ENCODE results near the gene GADD45A. TPM values are rescaled to one million over a fixed set of nuclear protein-coding genes. Genes with fewer than 3 reads are reported as not detected.

GADD45A gene
- total RNA-seq, 1 experiment from 2014 or later = 34.5 TPM

DNA sequence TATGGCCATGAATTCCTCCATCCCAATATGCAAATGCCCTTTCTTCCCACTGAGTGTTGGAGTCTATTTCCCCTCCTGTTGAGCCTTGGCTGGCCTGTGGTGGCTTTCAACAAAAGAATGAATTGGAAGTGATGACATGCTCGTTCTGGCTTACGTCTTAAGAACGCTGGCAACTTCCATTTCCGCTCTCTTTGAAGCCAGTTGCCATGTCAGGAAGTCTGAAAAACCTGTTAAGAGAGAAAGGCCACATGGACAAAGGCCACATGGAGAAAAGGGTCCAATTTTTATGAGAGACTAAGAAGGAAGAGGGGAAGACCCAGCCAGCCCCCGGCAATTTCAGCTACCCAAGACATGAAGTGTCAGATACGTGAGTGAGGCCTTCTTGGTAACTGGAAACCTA, 45.6 kb upstream of the GADD45A start:
- ChIA-PET CTCF (interaction anchor here (0.8 to 1.0 kb wide), 2 partner anchors 120 to 121 kb away, joined by 3 read pairs; no protein-coding TSS in a partner anchor), POLR2A (no interaction called here)

DNA sequence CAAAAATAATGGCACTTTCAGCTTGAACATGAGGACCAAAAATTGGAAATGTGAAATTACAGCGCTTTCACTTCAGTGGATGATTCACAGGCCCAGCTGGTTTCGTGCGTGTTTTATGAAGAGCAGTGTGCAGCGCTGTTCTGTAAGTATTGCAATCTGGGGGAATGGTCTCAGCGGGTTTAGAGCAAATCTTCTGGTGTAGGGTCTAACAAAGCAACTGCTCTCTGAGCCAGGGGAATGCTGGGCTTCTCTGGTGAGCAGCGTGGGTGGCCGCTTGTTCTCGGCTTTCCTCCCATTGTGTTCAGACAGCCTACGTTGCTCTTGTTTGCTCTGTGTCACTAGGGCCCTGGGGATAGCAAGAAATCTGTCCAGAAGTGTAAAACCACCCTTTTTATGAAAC, 42.4 kb upstream of the GADD45A start:
- Mint-ChIP-seq H3K27me3 (ENCODE audit: low read depth) (no peaks in the 10 kb centered on the region), H3K9me3 (no peaks in the 10 kb centered on the region), H3K36me3 (no peaks in the 10 kb centered on the region), H3K4me1 (peaks cover 3% of the 10 kb centered on the region), H3K27ac (no peak overlapping the region), H3K4me3 (no peak overlapping the region)
- ATAC-seq = peak; percentile 67
- no peak for DNase-seq (ENCODE audit: low spot score)
- CTCF ChIA-PET = interaction anchor here (1.1 kb wide), 1 partner anchor 124 kb away, joined by 4 read pairs; no protein-coding TSS in a partner anchor
- TF ChIP-seq, protein P1, sequence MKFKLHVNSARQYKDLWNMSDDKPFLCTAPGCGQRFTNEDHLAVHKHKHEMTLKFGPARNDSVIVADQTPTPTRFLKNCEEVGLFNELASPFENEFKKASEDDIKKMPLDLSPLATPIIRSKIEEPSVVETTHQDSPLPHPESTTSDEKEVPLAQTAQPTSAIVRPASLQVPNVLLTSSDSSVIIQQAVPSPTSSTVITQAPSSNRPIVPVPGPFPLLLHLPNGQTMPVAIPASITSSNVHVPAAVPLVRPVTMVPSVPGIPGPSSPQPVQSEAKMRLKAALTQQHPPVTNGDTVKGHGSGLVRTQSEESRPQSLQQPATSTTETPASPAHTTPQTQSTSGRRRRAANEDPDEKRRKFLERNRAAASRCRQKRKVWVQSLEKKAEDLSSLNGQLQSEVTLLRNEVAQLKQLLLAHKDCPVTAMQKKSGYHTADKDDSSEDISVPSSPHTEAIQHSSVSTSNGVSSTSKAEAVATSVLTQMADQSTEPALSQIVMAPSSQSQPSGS (CRISPR knock-in tag; IDR thresholded peaks at IDR 0.05; ENCODE audit: borderline replicate concordance, low read depth) = no peak
- TF ChIP-seq ESRRA (CRISPR knock-in tag; IDR thresholded peaks at IDR 0.05; ENCODE audit: borderline replicate concordance) (no peak), ZNF232 (CRISPR knock-in tag; IDR thresholded peaks at IDR 0.05) (no peak), PRRX2 (CRISPR knock-in tag; IDR thresholded peaks at IDR 0.05) (no peak)
- POLR2A ChIA-PET = no interaction called here

More for the DNA sequence above, 45.6 kb upstream of the GADD45A start:
- no peak overlapping the region for H3K27ac Mint-ChIP-seq
- H3K4me3 Mint-ChIP-seq = no peak overlapping the region
- H3K4me1 Mint-ChIP-seq = peaks cover 7% of the 10 kb centered on the region
- no peak for ATAC-seq
- H3K27me3 Mint-ChIP-seq (ENCODE audit: low read depth) = no peaks in the 10 kb centered on the region
- DNase-seq (ENCODE audit: low spot score) = no peak
- H3K9me3 Mint-ChIP-seq = no peaks in the 10 kb centered on the region
- no peaks in the 10 kb centered on the region for H3K36me3 Mint-ChIP-seq
- TF ChIP-seq MAX (CRISPR knock-in tag; IDR thresholded peaks at IDR 0.05) (no peak), SP1 (CRISPR knock-in tag; conservative IDR thresholded peaks at IDR 0.05) (no peak), NFE2L1 (CRISPR knock-in tag; IDR thresholded peaks at IDR 0.05) (no peak), IRF1 (CRISPR knock-in tag; IDR thresholded peaks at IDR 0.05) (no peak), TCF7 (CRISPR knock-in tag; IDR thresholded peaks at IDR 0.05; ENCODE audit: low read depth) (no peak), EMX1 (CRISPR knock-in tag; IDR thresholded peaks at IDR 0.05) (no peak), ZNF121 (CRISPR knock-in tag; IDR thresholded peaks at IDR 0.05) (no peak)
- TF ChIP-seq, protein P2, sequence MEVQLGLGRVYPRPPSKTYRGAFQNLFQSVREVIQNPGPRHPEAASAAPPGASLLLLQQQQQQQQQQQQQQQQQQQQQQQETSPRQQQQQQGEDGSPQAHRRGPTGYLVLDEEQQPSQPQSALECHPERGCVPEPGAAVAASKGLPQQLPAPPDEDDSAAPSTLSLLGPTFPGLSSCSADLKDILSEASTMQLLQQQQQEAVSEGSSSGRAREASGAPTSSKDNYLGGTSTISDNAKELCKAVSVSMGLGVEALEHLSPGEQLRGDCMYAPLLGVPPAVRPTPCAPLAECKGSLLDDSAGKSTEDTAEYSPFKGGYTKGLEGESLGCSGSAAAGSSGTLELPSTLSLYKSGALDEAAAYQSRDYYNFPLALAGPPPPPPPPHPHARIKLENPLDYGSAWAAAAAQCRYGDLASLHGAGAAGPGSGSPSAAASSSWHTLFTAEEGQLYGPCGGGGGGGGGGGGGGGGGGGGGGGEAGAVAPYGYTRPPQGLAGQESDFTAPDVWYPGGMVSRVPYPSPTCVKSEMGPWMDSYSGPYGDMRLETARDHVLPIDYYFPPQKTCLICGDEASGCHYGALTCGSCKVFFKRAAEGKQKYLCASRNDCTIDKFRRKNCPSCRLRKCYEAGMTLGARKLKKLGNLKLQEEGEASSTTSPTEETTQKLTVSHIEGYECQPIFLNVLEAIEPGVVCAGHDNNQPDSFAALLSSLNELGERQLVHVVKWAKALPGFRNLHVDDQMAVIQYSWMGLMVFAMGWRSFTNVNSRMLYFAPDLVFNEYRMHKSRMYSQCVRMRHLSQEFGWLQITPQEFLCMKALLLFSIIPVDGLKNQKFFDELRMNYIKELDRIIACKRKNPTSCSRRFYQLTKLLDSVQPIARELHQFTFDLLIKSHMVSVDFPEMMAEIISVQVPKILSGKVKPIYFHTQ (CRISPR knock-in tag; IDR thresholded peaks at IDR 0.05) = no peak
- TF ChIP-seq, protein P3, sequence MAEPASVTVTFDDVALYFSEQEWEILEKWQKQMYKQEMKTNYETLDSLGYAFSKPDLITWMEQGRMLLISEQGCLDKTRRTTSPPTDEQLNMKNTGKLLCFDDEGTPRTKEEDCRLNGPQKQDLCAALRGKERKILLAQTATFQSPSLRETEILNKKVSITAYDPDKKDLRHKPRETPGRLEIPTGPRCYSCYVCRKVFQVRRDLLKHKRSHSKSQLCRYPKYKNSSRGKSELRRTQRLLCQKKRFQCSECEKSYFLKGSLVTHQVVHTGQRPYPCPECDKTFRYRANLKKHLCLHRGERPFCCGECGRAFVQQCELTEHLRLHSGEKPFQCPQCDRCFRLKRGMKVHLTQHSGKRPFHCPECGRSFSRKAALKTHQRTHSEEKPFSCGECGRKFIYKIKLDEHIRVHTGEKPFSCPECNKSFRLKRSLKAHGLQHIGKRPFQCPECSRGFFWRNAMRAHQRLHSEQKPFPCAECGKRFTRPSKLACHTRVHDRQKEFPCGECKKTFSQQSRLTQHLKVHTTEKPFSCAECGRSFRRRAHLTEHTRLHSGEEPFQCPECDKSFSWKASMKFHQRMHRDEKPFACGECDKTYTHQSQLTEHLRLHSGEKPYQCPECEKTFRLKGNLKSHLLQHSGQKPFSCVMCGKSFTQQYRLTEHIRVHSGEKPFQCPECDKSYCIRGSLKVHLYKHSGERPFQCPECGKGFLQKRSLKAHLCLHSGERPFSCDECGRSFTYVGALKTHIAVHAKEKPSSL (CRISPR knock-in tag; conservative IDR thresholded peaks at IDR 0.05) = no peak

DNA sequence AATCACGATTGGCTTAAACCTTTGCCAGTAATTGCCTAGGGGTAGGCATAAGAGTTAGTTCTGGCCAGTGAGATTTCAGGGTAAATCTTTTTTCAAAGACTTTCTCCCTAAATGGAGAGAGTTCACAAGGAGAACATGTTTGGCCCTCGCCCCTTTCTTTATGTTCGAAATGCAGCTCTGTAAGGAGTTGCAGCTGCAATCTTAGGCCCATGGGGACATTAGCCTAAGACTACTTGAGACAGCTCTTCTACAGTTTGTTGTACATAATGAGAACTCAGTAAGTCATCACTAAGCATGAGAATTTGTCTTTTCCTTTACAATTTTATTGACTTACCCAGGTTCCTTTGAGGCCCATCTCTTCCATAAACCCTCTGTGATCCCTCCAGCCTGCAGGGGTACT, 40.4 kb upstream of the GADD45A start:
- ChIA-PET POLR2A (no interaction called here), CTCF (no interaction called here)
- no peaks in the 10 kb centered on the region for H3K27me3 Mint-ChIP-seq (ENCODE audit: low read depth)
- no peak for ATAC-seq
- no peaks in the 10 kb centered on the region for H3K36me3 Mint-ChIP-seq
- no peaks in the 10 kb centered on the region for H3K4me1 Mint-ChIP-seq
- no peak overlapping the region for H3K27ac Mint-ChIP-seq
- H3K4me3 Mint-ChIP-seq = no peak overlapping the region
- H3K9me3 Mint-ChIP-seq = no peaks in the 10 kb centered on the region
- no peak for DNase-seq (ENCODE audit: low spot score)
- TF ChIP-seq TEAD4 (CRISPR knock-in tag; IDR thresholded peaks at IDR 0.05) (no peak), GABPB1 (CRISPR knock-in tag; IDR thresholded peaks at IDR 0.05) (no peak), SMAD4 (CRISPR knock-in tag; IDR thresholded peaks at IDR 0.05) (no peak), TEAD1 (CRISPR knock-in tag; IDR thresholded peaks at IDR 0.05) (no peak), SP1 (CRISPR knock-in tag; conservative IDR thresholded peaks at IDR 0.05) (no peak), SOX15 (CRISPR knock-in tag; IDR thresholded peaks at IDR 0.05) (no peak), ZNF121 (CRISPR knock-in tag; IDR thresholded peaks at IDR 0.05) (no peak), ZBTB21 (CRISPR knock-in tag; IDR thresholded peaks at IDR 0.05; ENCODE audit: borderline replicate concordance) (no peak), MAX (CRISPR knock-in tag; IDR thresholded peaks at IDR 0.05) (no peak), CTCF (IDR thresholded peaks at IDR 0.05) (no peak), FOXP1 (CRISPR knock-in tag; IDR thresholded peaks at IDR 0.05; ENCODE audit: borderline replicate concordance) (no peak)
- TF ChIP-seq, protein P4, sequence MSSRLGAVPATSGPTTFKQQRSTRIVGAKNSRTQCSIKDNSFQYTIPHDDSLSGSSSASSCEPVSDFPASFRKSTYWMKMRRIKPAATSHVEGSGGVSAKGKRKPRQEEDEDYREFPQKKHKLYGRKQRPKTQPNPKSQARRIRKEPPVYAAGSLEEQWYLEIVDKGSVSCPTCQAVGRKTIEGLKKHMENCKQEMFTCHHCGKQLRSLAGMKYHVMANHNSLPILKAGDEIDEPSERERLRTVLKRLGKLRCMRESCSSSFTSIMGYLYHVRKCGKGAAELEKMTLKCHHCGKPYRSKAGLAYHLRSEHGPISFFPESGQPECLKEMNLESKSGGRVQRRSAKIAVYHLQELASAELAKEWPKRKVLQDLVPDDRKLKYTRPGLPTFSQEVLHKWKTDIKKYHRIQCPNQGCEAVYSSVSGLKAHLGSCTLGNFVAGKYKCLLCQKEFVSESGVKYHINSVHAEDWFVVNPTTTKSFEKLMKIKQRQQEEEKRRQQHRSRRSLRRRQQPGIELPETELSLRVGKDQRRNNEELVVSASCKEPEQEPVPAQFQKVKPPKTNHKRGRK (CRISPR knock-in tag; IDR thresholded peaks at IDR 0.05; ENCODE audit: borderline replicate concordance) = no peak

Measured in WTC11 (cell line).